HG03354 (cell line): ENCODE data around the gene BSPRY.

ENCODE experiments used
- ATAC-seq: cut with Tn5 transposase; IDR thresholded peaks from one replicate; pipeline ENCODE4 v1.9.1; 2021; ENCODE audit warnings: mild to moderate bottlenecking; ENCODE audit not compliant: unreplicated experiment, poor library complexity, severe bottlenecking

The BSPRY gene

GRCh38 chr9:113349445-113350094 lies at the start of gene BSPRY:
Gene BSPRY (plus strand): TSS chr9:113349541. CDS start chr9:113349580, 39 bp downstream.
- ATAC-seq = peak; percentile 48

GRCh38 chr9:113299800-113300292 lies 49.5 kb upstream of the BSPRY start:
- no peak for ATAC-seq

GRCh38 chr9:113301548-113301947 lies 47.8 kb upstream of the BSPRY start:
- no peak for ATAC-seq

- ATAC-seq = no peak
These were observed 46.4 kb upstream of the BSPRY start, which contains the start of gene RNF183 for GRCh38 chr9:113302792-113303418. Gene RNF183 (minus strand): TSS chr9:113303376. CDS start chr9:113298184, 5,192 bp downstream.

GRCh38 chr9:113306566-113306965 lies 42.8 kb upstream of the BSPRY start:
- ATAC-seq = no peak

GRCh38 chr9:113307396-113307975 lies 41.9 kb upstream of the BSPRY start:
- ATAC-seq = no peak

- no peak for ATAC-seq
These were observed 40.0 kb upstream of the BSPRY start for GRCh38 chr9:113309204-113309813.

GRCh38 chr9:113310538-113310937 lies 38.8 kb upstream of the BSPRY start:
- no peak for ATAC-seq

- no peak for ATAC-seq
These were observed 37.4 kb upstream of the BSPRY start for GRCh38 chr9:113311961-113312360.

- no peak for ATAC-seq
These were observed 36.1 kb upstream of the BSPRY start for GRCh38 chr9:113313261-113313660.

- no peak for ATAC-seq
These were observed 34.1 kb upstream of the BSPRY start for GRCh38 chr9:113315231-113315630.

GRCh38 chr9:113316030-113316429 lies 33.3 kb upstream of the BSPRY start:
- ATAC-seq = no peak

GRCh38 chr9:113317777-113318176 lies 31.6 kb upstream of the BSPRY start:
- no peak for ATAC-seq

- no peak for ATAC-seq
These were observed 30.3 kb upstream of the BSPRY start for GRCh38 chr9:113319054-113319453.

GRCh38 chr9:113320051-113320450 lies 29.3 kb upstream of the BSPRY start:
- ATAC-seq = no peak

GRCh38 chr9:113322671-113323070 lies 26.7 kb upstream of the BSPRY start:
- no peak for ATAC-seq

- ATAC-seq = no peak
These were observed 23.1 kb upstream of the BSPRY start for GRCh38 chr9:113326230-113326629.

- no peak for ATAC-seq
These were observed 21.1 kb upstream of the BSPRY start for GRCh38 chr9:113328045-113328782.

GRCh38 chr9:113331780-113332179 lies 17.6 kb upstream of the BSPRY start:
- no peak for ATAC-seq

GRCh38 chr9:113337714-113338113 lies 11.6 kb upstream of the BSPRY start:
- no peak for ATAC-seq
